HEK293 (cell line): Measurements from ENCODE around the gene ELAPOR1.

Experiments used
- CTCF ChIP-seq: fragments of 450-650 bp; formaldehyde crosslinking; IDR thresholded peaks from 2 replicates; pipeline ENCODE4 v1.5.1; 2016; ENCODE audit warnings: missing biosample characterization, missing genetic modification characterization
- KLF10 ChIP-seq: fragments of 450-650 bp; IDR thresholded peaks from 2 replicates; pipeline ENCODE4 v1.5.1; 2018; ENCODE audit warnings: missing biosample characterization, mild to moderate bottlenecking, missing genetic modification characterization
- KLF9 ChIP-seq: fragments of 450-650 bp; formaldehyde crosslinking; IDR thresholded peaks from 2 replicates; pipeline ENCODE4 v1.5.1; 2016; ENCODE audit warnings: missing biosample characterization, missing genetic modification characterization, low read depth
- OVOL3 ChIP-seq: fragments of 450-650 bp; formaldehyde crosslinking; IDR thresholded peaks from 2 replicates; pipeline ENCODE4 v1.5.1; 2016; ENCODE audit warnings: missing biosample characterization, missing genetic modification characterization
- PRDM2 ChIP-seq: fragments of 450-650 bp; formaldehyde crosslinking; IDR thresholded peaks from 2 replicates; pipeline ENCODE4 v1.5.1; 2016; ENCODE audit warnings: missing biosample characterization, missing genetic modification characterization, borderline replicate concordance
- SALL2 ChIP-seq: fragments of 450-650 bp; formaldehyde crosslinking; IDR thresholded peaks from 2 replicates; pipeline ENCODE4 v1.5.0; 2017; ENCODE audit warnings: missing biosample characterization, mild to moderate bottlenecking, missing genetic modification characterization, borderline replicate concordance
- SP2 ChIP-seq: fragments of 450-650 bp; formaldehyde crosslinking; IDR thresholded peaks from 2 replicates; pipeline ENCODE4 v1.5.1; 2016; ENCODE audit warnings: missing biosample characterization, missing genetic modification characterization
- SP3 ChIP-seq: fragments of 450-650 bp; formaldehyde crosslinking; IDR thresholded peaks from 2 replicates; pipeline ENCODE4 v1.5.1; 2016; ENCODE audit warnings: missing biosample characterization, missing genetic modification characterization
- ZBTB10 ChIP-seq: fragments of 450-650 bp; formaldehyde crosslinking; IDR thresholded peaks from 2 replicates; pipeline ENCODE4 v1.5.1; 2016; ENCODE audit warnings: missing biosample characterization, missing genetic modification characterization
- ZBTB26 ChIP-seq: fragments of 450-650 bp; formaldehyde crosslinking; optimal IDR thresholded peaks from 2 replicates; pipeline ENCODE3; 2016; ENCODE audit warnings: missing biosample characterization, mild to moderate bottlenecking, missing genetic modification characterization
- ZEB2 ChIP-seq: fragments of 450-650 bp; formaldehyde crosslinking; IDR thresholded peaks from 2 replicates; pipeline ENCODE4 v1.5.1; 2016; ENCODE audit warnings: missing biosample characterization, missing genetic modification characterization
- ZFP37 ChIP-seq: fragments of 450-650 bp; formaldehyde crosslinking; IDR thresholded peaks from 2 replicates; pipeline ENCODE4 v1.5.1; 2016; ENCODE audit warnings: missing biosample characterization, missing genetic modification characterization
- ZNF133 ChIP-seq: fragments of 450-650 bp; formaldehyde crosslinking; IDR thresholded peaks from 2 replicates; pipeline ENCODE4 v1.5.1; 2016; ENCODE audit warnings: missing biosample characterization, missing genetic modification characterization
- ZNF146 ChIP-seq: fragments of 450-650 bp; formaldehyde crosslinking; IDR thresholded peaks from 2 replicates; pipeline ENCODE4 v1.5.1; 2016; ENCODE audit warnings: missing biosample characterization, missing genetic modification characterization
- ZNF155 ChIP-seq: fragments of 450-650 bp; formaldehyde crosslinking; IDR thresholded peaks from 2 replicates; pipeline ENCODE4 v1.5.1; 2016; ENCODE audit warnings: missing biosample characterization, missing genetic modification characterization
- ZNF169 ChIP-seq: fragments of 450-650 bp; formaldehyde crosslinking; IDR thresholded peaks from 2 replicates; pipeline ENCODE4 v1.5.1; 2016; ENCODE audit warnings: missing biosample characterization, missing genetic modification characterization
- ZNF184 ChIP-seq: fragments of 450-650 bp; IDR thresholded peaks from 2 replicates; pipeline ENCODE4 v1.5.1; 2018; ENCODE audit warnings: missing biosample characterization, mild to moderate bottlenecking, missing genetic modification characterization
- ZNF23 ChIP-seq: fragments of 450-650 bp; formaldehyde crosslinking; IDR thresholded peaks from 2 replicates; pipeline ENCODE4 v1.5.1; 2016; ENCODE audit warnings: missing biosample characterization, missing genetic modification characterization, borderline replicate concordance
- ZNF530 ChIP-seq: fragments of 450-650 bp; formaldehyde crosslinking; IDR thresholded peaks from 2 replicates; pipeline ENCODE4 v1.5.1; 2016; ENCODE audit warnings: low read depth, missing biosample characterization, missing genetic modification characterization
- ZNF558 ChIP-seq: fragments of 450-650 bp; formaldehyde crosslinking; IDR thresholded peaks from 2 replicates; pipeline ENCODE4 v1.5.1; 2016; ENCODE audit warnings: missing biosample characterization, missing genetic modification characterization
- ZNF561 ChIP-seq: fragments of 450-650 bp; IDR thresholded peaks from 2 replicates; pipeline ENCODE4 v1.5.1; 2018; ENCODE audit warnings: missing biosample characterization, missing genetic modification characterization, borderline replicate concordance
- ZNF623 ChIP-seq: fragments of 450-650 bp; formaldehyde crosslinking; IDR thresholded peaks from 2 replicates; pipeline ENCODE4 v1.5.1; 2016; ENCODE audit warnings: missing biosample characterization, missing genetic modification characterization
- ZNF670 ChIP-seq: fragments of 450-650 bp; formaldehyde crosslinking; IDR thresholded peaks from 2 replicates; pipeline ENCODE4 v1.5.1; 2016; ENCODE audit warnings: missing biosample characterization, missing genetic modification characterization, low read depth
- ZSCAN5A ChIP-seq: fragments of 450-650 bp; formaldehyde crosslinking; IDR thresholded peaks from 2 replicates; pipeline ENCODE4 v1.5.1; 2016; ENCODE audit warnings: missing biosample characterization, missing genetic modification characterization
- TF ChIP-seq, protein P1 (sequence below): fragments of 450-650 bp; formaldehyde crosslinking; IDR thresholded peaks from 2 replicates; pipeline ENCODE4 v1.5.1; 2017; ENCODE audit warnings: missing biosample characterization, missing genetic modification characterization

ELAPOR1 gene

GRCh38 chr1:109089242-109090015 lies 24.5 kb upstream of the ELAPOR1 start (continued):
- TF ChIP-seq CTCF, result peak; percentile 37; the same call in 1 of the 2 replicates
- no peak for TF ChIP-seq ZNF133
- no peak for TF ChIP-seq ZSCAN5A (tag by site-specific recombination)
- no peak for TF ChIP-seq SP3
- no peak for TF ChIP-seq KLF9 (tag by site-specific recombination)
- 0 out of 2 replicates have a peak, but pooled peaks have one; percentile 33 for TF ChIP-seq ZNF558 (tag by site-specific recombination)
- TF ChIP-seq ZNF184 (tag by site-specific recombination), result 0 out of 2 replicates have a peak, but pooled peaks have one; percentile 67
- TF ChIP-seq ZNF670 (tag by site-specific recombination), result no peak
- TF ChIP-seq ZNF146, result no peak
- TF ChIP-seq PRDM2 (tag by site-specific recombination), result no peak
- TF ChIP-seq ZNF155 (tag by site-specific recombination), result no peak
- TF ChIP-seq ZBTB26 (tag by site-specific recombination), result peak; percentile 1
- no peak for TF ChIP-seq OVOL3 (tag by site-specific recombination)
- TF ChIP-seq SALL2 (tag by site-specific recombination), result no peak
- no peak for TF ChIP-seq ZBTB10
- TF ChIP-seq ZNF169 (tag by site-specific recombination), result no peak
- TF ChIP-seq ZNF623, result no peak
- TF ChIP-seq KLF10 (tag by site-specific recombination), result no peak; the same call in 1 of the 2 replicates
- TF ChIP-seq SP2 (tag by site-specific recombination), result peak; percentile 9; the same call in 1 of the 2 replicates
- TF ChIP-seq ZNF23 (tag by site-specific recombination), result no peak
- peak; percentile 52; the same call in 1 of the 2 replicates for TF ChIP-seq ZEB2 (tag by site-specific recombination)
- no peak for TF ChIP-seq ZFP37 (tag by site-specific recombination)
- TF ChIP-seq ZNF561 (tag by site-specific recombination), result peak; percentile 74
- TF ChIP-seq, protein P1, sequence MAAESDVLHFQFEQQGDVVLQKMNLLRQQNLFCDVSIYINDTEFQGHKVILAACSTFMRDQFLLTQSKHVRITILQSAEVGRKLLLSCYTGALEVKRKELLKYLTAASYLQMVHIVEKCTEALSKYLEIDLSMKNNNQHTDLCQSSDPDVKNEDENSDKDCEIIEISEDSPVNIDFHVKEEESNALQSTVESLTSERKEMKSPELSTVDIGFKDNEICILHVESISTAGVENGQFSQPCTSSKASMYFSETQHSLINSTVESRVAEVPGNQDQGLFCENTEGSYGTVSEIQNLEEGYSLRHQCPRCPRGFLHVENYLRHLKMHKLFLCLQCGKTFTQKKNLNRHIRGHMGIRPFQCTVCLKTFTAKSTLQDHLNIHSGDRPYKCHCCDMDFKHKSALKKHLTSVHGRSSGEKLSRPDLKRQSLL (tag by site-specific recombination), result no peak
- TF ChIP-seq ZNF530, result no peak
